Right atrium auricular region (tissue), 2 donors: ENCODE results near the gene RASL11B. TPM values are rescaled to one million over a fixed set of nuclear protein-coding genes. Genes with fewer than 3 reads are reported as not detected.
A peak's percentile ranks its signal among the peaks of the same experiment; 100 is the strongest.
"Not testable (repeated sequence)": the region's sequence is repeated elsewhere in the genome, so short reads cannot be mapped to it uniquely, and the experiment has no call there.

Experiments used
- DNase-seq: peaks from one replicate; pipeline ENCODE4 v3.0.0-alpha.2; 2019; ENCODE audit warnings: low spot score
- H3K27ac ChIP-seq, 2 donors: fragments of 200-600 bp; sonication (generic); 1 replicate in 1 of 2; 2 replicates in 1 of 2; pipeline ENCODE4 v1.5.1; 2016 to 2019
- H3K27me3 ChIP-seq, 2 donors: fragments of 200-600 bp; sonication (generic); one replicate each; pipeline versions ENCODE4 v1.5.1 to v1.6.0; 2017 to 2019
- H3K36me3 ChIP-seq: fragments of 200-600 bp; sonication (generic); one replicate; pipeline ENCODE4 v1.5.1; 2016
- H3K4me1 ChIP-seq, 2 donors: fragments of 200-600 bp; sonication (generic); one replicate each; pipeline versions ENCODE4 v1.5.1 to v1.6.0; 2017 to 2019
- H3K4me3 ChIP-seq, 2 donors: fragments of 200-600 bp; sonication (generic); 1 replicate in 1 of 2; 2 replicates in 1 of 2; pipeline ENCODE4 v1.5.1; 2017 to 2019; ENCODE audit warnings: mild to moderate bottlenecking in 1 of 2, moderate library complexity in 1 of 2
- H3K9me3 ChIP-seq, 2 donors: fragments of 200-600 bp; sonication (generic); one replicate each; pipeline ENCODE4 v1.5.1; 2019
- total RNA-seq, 2 donors: library from RNA; depleted of rRNA; stranded (reverse); fragments of >200 nt; gene quantifications; one replicate each; pipeline ENCODE4 v1.1.0, GENCODE V29; 2016
- TF ChIP-seq, protein P1 (sequence below), 2 donors: fragments of 200-600 bp; sonication (generic); IDR thresholded peaks; one replicate each; pipeline ENCODE4 v1.5.1; 2019; ENCODE audit warnings: antibody characterized with exemption in 2 of 2

The RASL11B gene
- total RNA-seq, 2 donors from 2014 or later: 10.9 to 12.2 TPM

DNA sequence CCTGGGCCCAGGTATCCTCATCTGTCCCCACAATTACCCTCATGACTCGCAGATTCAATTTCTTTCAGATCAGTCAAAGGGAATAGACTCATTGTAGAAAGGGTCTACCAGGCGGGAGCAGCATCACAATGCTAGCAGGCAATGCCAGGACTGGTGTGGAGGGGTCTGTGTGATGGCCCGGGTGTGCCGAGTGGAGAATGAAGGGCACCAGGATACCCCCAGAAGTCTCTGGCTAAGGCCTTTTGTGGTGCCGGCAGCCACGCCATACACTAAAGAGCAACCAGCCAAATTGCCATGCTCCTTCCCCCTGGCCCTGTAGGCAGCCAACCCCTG is 37.9 kb upstream of the RASL11B start:
- Histone ChIP-seq H3K4me1 (peaks cover 0 to 31% of the 10 kb centered on the region in 2 donors), H3K4me3 (no peak overlapping the region), H3K27ac (peak overlapping the region; percentile 39 to 72), H3K36me3 (no peaks in the 10 kb centered on the region), H3K27me3 (no peaks in the 10 kb centered on the region), H3K9me3 (no peaks in the 10 kb centered on the region)
- TF ChIP-seq, protein P1, sequence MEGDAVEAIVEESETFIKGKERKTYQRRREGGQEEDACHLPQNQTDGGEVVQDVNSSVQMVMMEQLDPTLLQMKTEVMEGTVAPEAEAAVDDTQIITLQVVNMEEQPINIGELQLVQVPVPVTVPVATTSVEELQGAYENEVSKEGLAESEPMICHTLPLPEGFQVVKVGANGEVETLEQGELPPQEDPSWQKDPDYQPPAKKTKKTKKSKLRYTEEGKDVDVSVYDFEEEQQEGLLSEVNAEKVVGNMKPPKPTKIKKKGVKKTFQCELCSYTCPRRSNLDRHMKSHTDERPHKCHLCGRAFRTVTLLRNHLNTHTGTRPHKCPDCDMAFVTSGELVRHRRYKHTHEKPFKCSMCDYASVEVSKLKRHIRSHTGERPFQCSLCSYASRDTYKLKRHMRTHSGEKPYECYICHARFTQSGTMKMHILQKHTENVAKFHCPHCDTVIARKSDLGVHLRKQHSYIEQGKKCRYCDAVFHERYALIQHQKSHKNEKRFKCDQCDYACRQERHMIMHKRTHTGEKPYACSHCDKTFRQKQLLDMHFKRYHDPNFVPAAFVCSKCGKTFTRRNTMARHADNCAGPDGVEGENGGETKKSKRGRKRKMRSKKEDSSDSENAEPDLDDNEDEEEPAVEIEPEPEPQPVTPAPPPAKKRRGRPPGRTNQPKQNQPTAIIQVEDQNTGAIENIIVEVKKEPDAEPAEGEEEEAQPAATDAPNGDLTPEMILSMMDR (IDR thresholded peaks at IDR 0.05): no peak
- DNase-seq: no peak

- no peak for DNase-seq
- H3K9me3 ChIP-seq: no peaks in the 10 kb centered on the region
- no peaks in the 10 kb centered on the region for H3K36me3 ChIP-seq
- peak overlapping the region; percentile 39 to 72 for H3K27ac ChIP-seq
- H3K4me3 ChIP-seq: no peak overlapping the region
- TF ChIP-seq, protein P1 (IDR thresholded peaks at IDR 0.05): no peak
- H3K4me1 ChIP-seq: peaks cover 0 to 31% of the 10 kb centered on the region in 2 donors
- H3K27me3 ChIP-seq: no peaks in the 10 kb centered on the region
Measured at GRCh38 chr4:52824603-52825459, 37.3 kb upstream of the RASL11B start.

GRCh38 chr4:52825460-52826090 is 36.5 kb upstream of the RASL11B start:
- DNase-seq: no peak
- H3K36me3 ChIP-seq: no peaks in the 10 kb centered on the region
- no peaks in the 10 kb centered on the region for H3K9me3 ChIP-seq
- TF ChIP-seq, protein P1 (IDR thresholded peaks at IDR 0.05): no peak
- H3K4me3 ChIP-seq: no peak overlapping the region
- peaks cover 0 to 31% of the 10 kb centered on the region in 2 donors for H3K4me1 ChIP-seq
- H3K27me3 ChIP-seq: no peaks in the 10 kb centered on the region
- H3K27ac ChIP-seq: peak overlapping the region; percentile 39 to 72

- Histone ChIP-seq H3K4me1 (peaks cover 0 to 15% of the 10 kb centered on the region in 2 donors), H3K36me3 (no peaks in the 10 kb centered on the region), H3K27me3 (no peaks in the 10 kb centered on the region), H3K9me3 (no peaks in the 10 kb centered on the region), H3K4me3 (no peak overlapping the region), H3K27ac (no peak overlapping the region)
- TF ChIP-seq, protein P1 (IDR thresholded peaks at IDR 0.05): no peak
- DNase-seq: no peak
Measured at GRCh38 chr4:52833941-52834525, 28.1 kb upstream of the RASL11B start.

DNA sequence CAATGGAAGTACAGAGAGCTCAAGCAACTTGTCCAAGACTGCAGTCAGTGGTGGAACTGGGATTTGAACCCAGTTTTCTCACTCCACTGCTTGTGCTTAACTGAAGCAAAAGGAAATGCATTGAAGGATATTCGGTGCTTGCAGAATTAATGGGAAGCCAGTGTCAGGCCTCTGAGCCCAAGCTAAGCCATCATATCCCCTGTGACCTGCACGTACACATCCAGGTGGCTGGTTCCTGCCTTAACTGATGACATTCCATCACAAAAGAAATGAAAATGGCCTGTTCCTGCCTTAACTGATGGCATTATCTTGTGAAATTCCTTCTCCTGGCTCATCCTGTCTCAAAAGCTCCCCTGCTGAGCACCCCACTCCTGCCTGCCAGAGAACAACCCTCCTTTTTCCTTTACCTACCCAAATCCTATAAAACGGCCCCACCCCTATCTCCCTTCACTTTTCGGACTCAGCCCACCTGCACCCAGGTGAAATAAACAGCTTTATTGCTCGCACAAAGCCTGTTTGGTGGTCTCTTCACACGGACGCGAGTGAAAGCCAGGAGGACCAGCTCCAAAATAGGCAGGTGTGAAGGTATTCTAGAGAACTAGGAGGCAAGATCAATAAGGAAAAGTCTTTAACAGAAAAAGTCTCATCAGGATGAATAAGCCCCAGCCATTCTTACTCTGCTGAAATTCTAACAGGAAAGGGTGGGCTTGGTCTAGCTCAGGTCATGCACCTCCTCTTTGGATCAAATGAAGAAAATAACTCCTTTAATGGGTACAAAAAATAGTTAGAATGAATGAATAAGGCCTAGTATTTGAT is 27.3 kb upstream of the RASL11B start:
- H3K27me3 ChIP-seq, DNase-seq, H3K9me3 ChIP-seq, H3K4me3 ChIP-seq, H3K27ac ChIP-seq, H3K36me3 ChIP-seq: not testable (repeated sequence)
- peaks cover 0 to 23% of the 10 kb centered on the region in 2 donors for H3K4me1 ChIP-seq
